Breast epithelium (tissue), 4 donors: ENCODE measurements around the gene STING1. TPM values are rescaled to one million over a fixed set of nuclear protein-coding genes. Genes with fewer than 3 reads are reported as not detected.
A peak's percentile ranks its signal among the peaks of the same experiment; 100 is the strongest.

Experiments used
- DNase-seq, 2 donors: peaks; one replicate each; pipeline ENCODE4 v3.0.0-alpha.2; 2019; ENCODE audit warnings: low spot score in 2 of 2
- H3K27ac ChIP-seq, 2 donors: fragments of 200-600 bp; sonication (generic) in 1 of 2; one replicate each; pipeline ENCODE4 v1.5.1; 2016 to 2019; ENCODE audit warnings: mild to moderate bottlenecking in 1 of 2
- H3K27me3 ChIP-seq, 2 donors: fragments of 200-600 bp; sonication (generic) in 1 of 2; one replicate each; pipeline versions ENCODE4 v1.5.1 to v1.6.0; 2017 to 2019; ENCODE audit warnings: control low read depth in 1 of 2, mild to moderate bottlenecking in 1 of 2
- H3K36me3 ChIP-seq: fragments of 200-600 bp; one replicate; pipeline ENCODE4 v1.5.1; 2019
- H3K4me1 ChIP-seq, 2 donors: fragments of 200-600 bp; sonication (generic); one replicate each; pipeline ENCODE4 v1.5.1; 2016 to 2019; ENCODE audit warnings: control low read depth in 1 of 2
- H3K4me3 ChIP-seq, 3 donors: fragments of 200-600 bp; sonication (generic); 1 replicate in 2 of 3; 2 replicates in 1 of 3; pipeline ENCODE4 v1.5.1; 2016 to 2019; ENCODE audit warnings: mild to moderate bottlenecking in 3 of 3, moderate library complexity in 2 of 3
- H3K9me3 ChIP-seq, 2 donors: fragments of 200-600 bp; sonication (generic) in 1 of 2; one replicate each; pipeline ENCODE4 v1.5.1; 2016 to 2019; ENCODE audit warnings: control low read depth in 1 of 2
- CTCF ChIP-seq, 3 donors: fragments of 450-650 bp; IDR thresholded peaks; one replicate each; pipeline ENCODE4 v1.5.1; 2016 to 2017; ENCODE audit warnings: antibody characterized with exemption in 3 of 3, mild to moderate bottlenecking in 3 of 3, moderate library complexity in 3 of 3
- POLR2A ChIP-seq: fragments of 450-650 bp; IDR thresholded peaks from one replicate; pipeline ENCODE4 v1.6.1; 2016; ENCODE audit warnings: antibody characterized with exemption, mild to moderate bottlenecking, moderate library complexity
- POLR2AphosphoS5 ChIP-seq, 3 donors: sonication (generic); formaldehyde crosslinking; IDR thresholded peaks; one replicate each; pipeline ENCODE4 v1.6.1; 2017; ENCODE audit warnings: antibody characterized with exemption in 3 of 3
- intact Hi-C: fragments of 100-400 bp; cut with DNase I; formaldehyde crosslinking; loops from one replicate; pipeline ENCODE4 v1.15.1; 2023; ENCODE audit warnings: low total_unique reads
- total RNA-seq, 3 donors: library from RNA; depleted of rRNA; stranded (reverse); fragments of >200 nt; gene quantifications; one replicate each; pipeline ENCODE4 v1.1.0, GENCODE V29; 2016

Gene STING1
- total RNA-seq, 3 donors from 2014 or later: 22.0 to 47.9 (median 39.0) TPM

GRCh38 chr5:139501381-139501780 is 18.8 kb upstream of the STING1 start:
- H3K27me3 ChIP-seq: no peaks in the 10 kb centered on the region
- intact Hi-C loops: no loop called here
- no peak for TF ChIP-seq CTCF (IDR thresholded peaks at IDR 0.05)
- no peak for TF ChIP-seq POLR2A
- no peak for TF ChIP-seq POLR2AphosphoS5 (IDR thresholded peaks at IDR 0.05)
- H3K4me1 ChIP-seq: no peaks in the 10 kb centered on the region
- H3K4me3 ChIP-seq: no peak overlapping the region
- H3K27ac ChIP-seq: no peak overlapping the region
- no peaks in the 10 kb centered on the region for H3K36me3 ChIP-seq
- no peak for DNase-seq
- H3K9me3 ChIP-seq: no peaks in the 10 kb centered on the region

GRCh38 chr5:139495638-139496435 is 13.3 kb upstream of the STING1 start:
- Histone ChIP-seq H3K9me3 (no peaks in the 10 kb centered on the region), H3K4me3 (no peak overlapping the region), H3K4me1 (peaks cover 5 to 7% of the 10 kb centered on the region in 2 donors), H3K27me3 (no peaks in the 10 kb centered on the region), H3K27ac (peak overlapping the region in 1 of 2 donors; percentile 1), H3K36me3 (no peaks in the 10 kb centered on the region)
- no peak for DNase-seq
- TF ChIP-seq POLR2A: no peak
- no peak for TF ChIP-seq POLR2AphosphoS5 (IDR thresholded peaks at IDR 0.05)
- no peak for TF ChIP-seq CTCF (IDR thresholded peaks at IDR 0.05)
- intact Hi-C loops: no loop called here

- H3K36me3 ChIP-seq: no peaks in the 10 kb centered on the region
- TF ChIP-seq POLR2AphosphoS5 (IDR thresholded peaks at IDR 0.05): no peak
- TF ChIP-seq POLR2A: no peak
- TF ChIP-seq CTCF (IDR thresholded peaks at IDR 0.05): no peak
- H3K4me1 ChIP-seq: peaks cover 5 to 7% of the 10 kb centered on the region in 2 donors
- H3K27ac ChIP-seq: no peak overlapping the region
- H3K4me3 ChIP-seq: no peak overlapping the region
- intact Hi-C loops: no loop called here
- no peak for DNase-seq
- H3K27me3 ChIP-seq: no peaks in the 10 kb centered on the region
- no peaks in the 10 kb centered on the region for H3K9me3 ChIP-seq
These were observed 12.3 kb upstream of the STING1 start for GRCh38 chr5:139494832-139495231.

GRCh38 chr5:139494256-139494655 is 11.7 kb upstream of the STING1 start:
- no peaks in the 10 kb centered on the region for H3K36me3 ChIP-seq
- no peak overlapping the region for H3K4me3 ChIP-seq
- H3K27ac ChIP-seq: no peak overlapping the region
- intact Hi-C loops: no loop called here
- H3K4me1 ChIP-seq: peaks cover 5 to 7% of the 10 kb centered on the region in 2 donors
- no peaks in the 10 kb centered on the region for H3K27me3 ChIP-seq
- no peaks in the 10 kb centered on the region for H3K9me3 ChIP-seq
- no peak for TF ChIP-seq CTCF (IDR thresholded peaks at IDR 0.05)
- TF ChIP-seq POLR2AphosphoS5 (IDR thresholded peaks at IDR 0.05): no peak
- no peak for TF ChIP-seq POLR2A
- no peak for DNase-seq

- peak overlapping the region in 1 of 3 donors; percentile 23 for H3K4me3 ChIP-seq
- H3K27ac ChIP-seq: no peak overlapping the region
- H3K36me3 ChIP-seq: no peaks in the 10 kb centered on the region
- no peaks in the 10 kb centered on the region for H3K9me3 ChIP-seq
- DNase-seq: no peak
- H3K27me3 ChIP-seq: no peaks in the 10 kb centered on the region
- intact Hi-C loops: no loop called here
- peaks cover 5 to 7% of the 10 kb centered on the region in 2 donors for H3K4me1 ChIP-seq
- TF ChIP-seq CTCF (IDR thresholded peaks at IDR 0.05) (no peak), POLR2AphosphoS5 (IDR thresholded peaks at IDR 0.05) (no peak), POLR2A (no peak)
These were observed 10.2 kb upstream of the STING1 start for GRCh38 chr5:139492700-139493192.
